SU-DHL-6 (cell line): Measurements from ENCODE around the gene CYP11A1.

Experiments
- EZH2phosphoT487 ChIP-seq: fragments of 200-600 bp; sonication (generic), shearing (Covaris generic); conservative IDR thresholded peaks from 2 replicates; pipeline ENCODE4 v1.6.1; 2018; ENCODE audit warnings: mild to moderate bottlenecking, antibody characterized with exemption, low read length, moderate library complexity, mixed read lengths
- TF ChIP-seq, protein P1 (sequence below): fragments of 200-600 bp; sonication (generic); IDR thresholded peaks from one replicate; pipeline ENCODE4 v1.5.1; 2017; ENCODE audit warnings: antibody characterized with exemption, mild to moderate bottlenecking, low read length, moderate library complexity; ENCODE audit not compliant: insufficient read depth, poor library complexity, severe bottlenecking

DNA sequence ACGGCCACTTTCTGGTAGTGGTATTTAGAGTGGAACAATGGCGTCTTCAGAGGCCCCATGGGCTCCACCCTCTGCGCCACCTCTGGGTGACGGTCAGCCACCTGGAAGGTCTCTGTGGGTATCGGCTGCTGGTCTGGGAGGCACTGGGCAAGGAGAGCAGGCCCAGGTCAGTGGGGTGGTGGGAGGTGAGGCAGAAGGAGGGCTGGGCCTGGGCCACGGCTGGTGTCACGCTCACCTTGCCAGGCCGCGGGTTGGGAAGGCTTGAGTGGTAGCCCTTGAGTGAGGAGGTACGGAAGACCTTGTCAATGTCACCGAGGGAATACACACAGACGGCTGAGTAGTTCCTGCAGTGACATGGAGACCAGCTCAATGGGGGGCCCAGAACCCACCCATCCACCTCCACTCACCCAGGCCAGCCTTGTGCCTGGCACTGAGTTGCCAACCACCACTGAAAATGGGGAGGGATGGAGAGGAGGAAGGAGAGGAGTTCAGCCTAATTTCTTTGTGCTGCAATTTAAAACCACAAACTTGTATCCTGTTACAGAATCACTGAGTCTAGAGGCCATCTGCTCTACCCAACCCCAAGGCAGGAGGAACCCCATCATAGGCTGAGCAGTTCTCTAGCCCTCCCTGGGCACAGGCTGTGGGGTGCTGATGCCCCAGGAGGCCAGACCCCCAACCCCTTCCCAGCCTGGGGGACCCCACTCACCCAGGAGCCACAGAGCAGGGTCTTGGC is 47.3 kb upstream of the CYP11A1 start:
- TF ChIP-seq, protein P1, sequence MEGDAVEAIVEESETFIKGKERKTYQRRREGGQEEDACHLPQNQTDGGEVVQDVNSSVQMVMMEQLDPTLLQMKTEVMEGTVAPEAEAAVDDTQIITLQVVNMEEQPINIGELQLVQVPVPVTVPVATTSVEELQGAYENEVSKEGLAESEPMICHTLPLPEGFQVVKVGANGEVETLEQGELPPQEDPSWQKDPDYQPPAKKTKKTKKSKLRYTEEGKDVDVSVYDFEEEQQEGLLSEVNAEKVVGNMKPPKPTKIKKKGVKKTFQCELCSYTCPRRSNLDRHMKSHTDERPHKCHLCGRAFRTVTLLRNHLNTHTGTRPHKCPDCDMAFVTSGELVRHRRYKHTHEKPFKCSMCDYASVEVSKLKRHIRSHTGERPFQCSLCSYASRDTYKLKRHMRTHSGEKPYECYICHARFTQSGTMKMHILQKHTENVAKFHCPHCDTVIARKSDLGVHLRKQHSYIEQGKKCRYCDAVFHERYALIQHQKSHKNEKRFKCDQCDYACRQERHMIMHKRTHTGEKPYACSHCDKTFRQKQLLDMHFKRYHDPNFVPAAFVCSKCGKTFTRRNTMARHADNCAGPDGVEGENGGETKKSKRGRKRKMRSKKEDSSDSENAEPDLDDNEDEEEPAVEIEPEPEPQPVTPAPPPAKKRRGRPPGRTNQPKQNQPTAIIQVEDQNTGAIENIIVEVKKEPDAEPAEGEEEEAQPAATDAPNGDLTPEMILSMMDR: no peak
- TF ChIP-seq EZH2phosphoT487: no peak
